ENCODE data around the gene SERPINA12.

DNA sequence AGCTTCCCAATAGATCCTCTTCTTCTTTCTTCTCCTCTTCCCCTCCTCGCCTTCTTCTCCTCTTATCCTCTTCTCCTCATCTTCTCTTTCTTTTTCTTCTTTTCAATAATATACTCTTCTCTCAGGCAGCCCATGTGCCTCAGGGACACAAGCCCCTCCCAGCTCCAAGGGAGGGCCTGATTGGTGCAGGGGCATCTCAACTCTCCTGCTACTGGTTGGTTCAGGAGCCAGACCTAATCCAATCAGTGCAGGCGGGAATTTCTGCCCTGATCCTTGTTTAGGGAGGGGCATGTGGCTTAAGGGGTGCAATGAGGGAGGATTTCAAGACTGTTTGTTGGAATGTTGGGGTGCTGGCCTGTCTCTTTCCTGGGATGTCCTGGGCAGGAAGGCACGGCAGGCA is 9.0 kb downstream of the SERPINA12 start:
- TF ChIP-seq FOXP2 (optimal IDR thresholded peaks at IDR 0.05; ENCODE audit: control extremely low read depth, extremely low read length, insufficient read depth) (no peak), POLR2AphosphoS5 (IDR thresholded peaks at IDR 0.05; ENCODE audit: borderline replicate concordance, low read depth, low read length) (no peak), EZH2 (IDR thresholded peaks at IDR 0.05) (no peak)

All from SK-N-MC (cell line).